Activated naive CD8-positive, alpha-beta T cell treated with anti-CD3 and anti-CD28 coated beads, Interleukin-2, amount 10 ng/mL, durations not matched to agents 7 days and 5 days (primary cell): ENCODE data around the gene ACTN1. TPM values are rescaled to one million over a fixed set of nuclear protein-coding genes. Genes with fewer than 3 reads are reported as not detected.

Experiments used
- ATAC-seq: fragments of 150-1000 bp; cut with Tn5 transposase; one replicate; pipeline ENCODE4 v1.10.0; 2021; ENCODE audit warnings: low read depth, moderate library complexity
- POLR2A ChIA-PET: fragments of 350-600 bp; sonication (Branson Sonifier 250); formaldehyde crosslinking; loops from one replicate; lab custom pipeline; 2021; ENCODE audit warnings: antibody characterized with exemption; lab: Charles Lee
- DNase-seq: peaks from one replicate; pipeline ENCODE4 v3.0.0; 2021
- H3K27ac Mint-ChIP-seq: one replicate; pipeline ENCODE4 v1.8.0; 2022; ENCODE audit warnings: mild to moderate bottlenecking, mixed read lengths
- H3K27me3 Mint-ChIP-seq: one replicate; pipeline ENCODE4 v1.8.0; 2022; ENCODE audit warnings: mild to moderate bottlenecking, moderate library complexity, mixed read lengths
- H3K36me3 Mint-ChIP-seq: one replicate; pipeline ENCODE4 v1.8.0; 2021; ENCODE audit warnings: mild to moderate bottlenecking, mixed read lengths
- H3K4me1 Mint-ChIP-seq: one replicate; pipeline ENCODE4 v1.8.0; 2021; ENCODE audit warnings: mixed read lengths
- H3K4me3 Mint-ChIP-seq: one replicate; pipeline ENCODE4 v1.8.0; 2022; ENCODE audit warnings: mild to moderate bottlenecking, moderate library complexity, mixed read lengths
- H3K9me3 Mint-ChIP-seq: one replicate; pipeline ENCODE4 v1.8.0; 2021; ENCODE audit warnings: mixed read lengths
- total RNA-seq, 2 experiments: library from RNA; stranded (reverse); gene quantifications; one replicate each; pipeline ENCODE4 v1.2.3, GENCODE V29; 2021

Gene ACTN1
- total RNA-seq, 2 experiments from 2014 or later: 63.8 to 71.5 TPM

DNA sequence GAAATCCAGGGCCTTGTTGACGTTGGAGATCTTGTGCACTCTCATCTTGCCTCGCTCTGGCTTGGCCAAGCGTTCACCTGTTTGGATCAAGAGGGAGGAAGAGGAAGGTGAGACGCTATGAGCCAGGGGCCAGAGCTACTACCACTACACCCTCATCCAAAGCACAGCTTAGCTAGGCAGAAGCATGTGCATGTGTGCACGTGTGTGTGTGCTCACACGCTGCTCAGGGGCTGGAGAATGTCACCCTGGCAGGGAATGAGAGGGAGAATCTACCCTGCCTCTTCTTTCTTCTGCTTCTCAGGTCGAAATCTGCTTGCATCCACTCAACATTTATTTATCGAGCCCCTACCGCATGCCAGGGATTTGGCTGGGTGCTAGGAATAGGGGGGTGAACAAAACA is 58.1 kb downstream of the ACTN1 start:
- Mint-ChIP-seq H3K27me3 (no peaks in the 10 kb centered on the region), H3K4me1 (peaks cover 28% of the 10 kb centered on the region), H3K27ac (no peak overlapping the region), H3K36me3 (peaks cover 54% of the 10 kb centered on the region), H3K4me3 (no peak overlapping the region), H3K9me3 (peaks cover 4% of the 10 kb centered on the region)
- DNase-seq (no peak), ATAC-seq (no peak)
- POLR2A ChIA-PET: no interaction called here

DNA sequence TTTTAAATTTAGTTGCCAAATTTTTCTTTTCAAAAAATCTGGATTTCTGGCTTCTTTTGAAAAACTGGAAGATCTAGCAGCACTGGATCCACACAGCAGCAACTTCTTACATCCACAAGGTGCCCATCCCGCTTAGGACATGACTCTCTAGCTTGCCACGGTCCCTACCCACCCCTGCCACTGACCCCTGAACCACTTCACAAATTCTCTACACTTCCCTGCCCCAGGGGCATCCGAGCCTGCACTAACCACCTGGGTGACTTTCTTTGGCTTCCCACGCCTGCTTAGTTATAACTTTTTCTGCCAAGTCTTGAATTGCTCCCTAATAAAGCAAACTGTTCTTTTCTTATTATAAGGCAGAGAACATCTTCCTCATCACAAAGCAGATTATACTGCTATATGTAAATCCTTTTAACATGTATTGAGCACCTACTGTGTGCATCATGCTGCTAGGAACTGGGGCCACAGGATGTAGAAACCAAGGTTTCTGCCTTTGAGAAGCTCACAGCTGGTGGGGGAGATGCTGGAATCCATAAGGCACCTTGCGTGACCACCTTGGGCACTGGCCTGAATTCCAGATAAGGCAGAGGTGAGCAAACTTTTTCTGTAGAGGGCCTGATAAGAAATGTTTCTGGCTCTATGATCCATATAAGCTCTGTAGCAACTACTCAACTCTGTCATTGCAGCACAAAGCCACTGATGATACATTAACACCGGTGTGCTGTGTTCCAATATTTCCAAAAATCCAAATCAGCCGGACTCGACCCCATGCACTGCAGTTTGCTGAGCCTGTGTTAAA is 59.8 kb downstream of the ACTN1 start:
- ATAC-seq: no peak
- H3K4me1 Mint-ChIP-seq: peaks cover 20% of the 10 kb centered on the region
- peak overlapping the region; percentile 58 for H3K27ac Mint-ChIP-seq
- no peaks in the 10 kb centered on the region for H3K9me3 Mint-ChIP-seq
- POLR2A ChIA-PET: interaction anchor here (0.7 kb wide), 1 partner anchor 61 kb away, joined by 3 read pairs; no protein-coding TSS in a partner anchor
- H3K4me3 Mint-ChIP-seq: no peak overlapping the region
- H3K27me3 Mint-ChIP-seq: no peaks in the 10 kb centered on the region
- H3K36me3 Mint-ChIP-seq: peaks cover 45% of the 10 kb centered on the region
- DNase-seq: no peak

DNA sequence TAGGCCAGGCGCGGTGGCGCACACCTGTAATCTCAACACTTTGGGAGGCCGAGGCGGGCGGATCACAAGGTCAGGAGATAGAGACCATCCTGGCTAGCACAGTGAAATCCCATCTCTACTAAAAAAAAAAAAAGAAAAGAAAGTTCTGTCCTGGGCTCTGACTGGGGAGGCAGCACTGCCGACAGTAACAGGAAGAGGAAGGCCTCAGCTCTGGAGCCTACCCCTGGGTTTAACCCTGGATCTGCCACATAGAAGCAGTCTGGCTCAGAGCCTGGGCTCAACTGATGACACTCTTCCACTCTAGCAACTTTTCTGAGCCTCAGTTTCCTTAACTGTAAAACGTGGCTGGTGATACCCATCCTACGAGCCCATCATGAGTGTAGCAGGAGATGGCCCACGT is 60.5 kb downstream of the ACTN1 start:
- no peaks in the 10 kb centered on the region for H3K27me3 Mint-ChIP-seq
- peaks cover 14% of the 10 kb centered on the region for H3K4me1 Mint-ChIP-seq
- H3K36me3 Mint-ChIP-seq: peaks cover 41% of the 10 kb centered on the region
- DNase-seq (no peak), ATAC-seq (no peak)
- POLR2A ChIA-PET: interaction anchor here (0.7 kb wide), 1 partner anchor 62 kb away, joined by 3 read pairs; no protein-coding TSS in a partner anchor
- H3K9me3 Mint-ChIP-seq: no peaks in the 10 kb centered on the region
- H3K27ac Mint-ChIP-seq: peak overlapping the region; percentile 58
- no peak overlapping the region for H3K4me3 Mint-ChIP-seq

DNA sequence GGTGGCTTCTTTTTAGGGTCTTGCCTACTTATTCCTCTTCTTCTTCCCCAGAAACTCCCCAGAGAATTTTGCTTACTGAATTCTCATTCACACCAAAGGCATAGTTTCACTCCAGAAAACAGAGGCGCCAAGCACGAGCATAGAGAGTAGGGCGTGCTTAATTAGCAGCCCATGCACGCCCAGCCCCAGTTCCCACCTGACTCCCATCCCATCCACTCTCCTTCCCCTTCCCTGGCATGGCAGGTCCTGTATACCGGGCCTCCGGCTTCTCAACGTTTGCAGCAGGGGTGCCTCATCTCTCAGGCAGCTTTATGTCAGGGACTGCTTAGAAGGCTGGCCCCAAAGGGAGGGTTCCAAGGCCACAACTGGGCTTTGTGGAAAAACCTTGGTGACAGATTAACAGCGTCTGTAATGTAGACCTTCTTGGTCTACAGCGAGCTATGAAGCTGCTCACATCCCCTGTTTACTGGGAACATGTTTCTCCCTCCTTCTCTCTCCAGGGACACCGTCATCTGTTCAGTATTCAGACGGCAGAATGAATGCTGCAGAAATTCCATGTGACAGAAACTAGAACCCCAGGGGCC is 62.7 kb downstream of the ACTN1 start:
- Mint-ChIP-seq H3K4me3 (no peak overlapping the region), H3K9me3 (no peaks in the 10 kb centered on the region), H3K4me1 (peaks cover 13% of the 10 kb centered on the region), H3K36me3 (peaks cover 38% of the 10 kb centered on the region), H3K27me3 (no peaks in the 10 kb centered on the region), H3K27ac (no peak overlapping the region)
- DNase-seq: no peak
- no peak for ATAC-seq
- POLR2A ChIA-PET: no interaction called here

DNA sequence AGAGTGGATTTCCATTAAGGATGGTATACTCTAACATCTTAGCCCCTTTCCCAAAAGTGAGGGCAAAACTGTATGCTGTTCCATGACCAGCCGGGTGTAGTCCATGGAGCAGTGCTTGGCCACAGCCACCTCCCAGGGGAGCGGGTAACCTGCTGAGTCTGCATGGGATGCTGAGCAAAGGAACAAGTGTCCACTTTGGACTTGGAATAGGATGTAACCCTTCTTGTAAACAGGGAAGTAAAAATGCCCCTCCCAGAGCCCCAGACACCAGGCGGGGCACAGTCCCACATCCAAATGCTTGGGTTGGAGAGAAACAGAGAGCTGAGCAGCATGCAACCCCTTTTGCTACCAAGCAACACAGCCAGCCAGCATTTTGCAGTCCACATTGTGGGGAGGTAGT is 65.6 kb downstream of the ACTN1 start:
- H3K4me1 Mint-ChIP-seq: peaks cover 18% of the 10 kb centered on the region
- H3K36me3 Mint-ChIP-seq: peaks cover 25% of the 10 kb centered on the region
- POLR2A ChIA-PET: no interaction called here
- H3K4me3 Mint-ChIP-seq: no peak overlapping the region
- no peaks in the 10 kb centered on the region for H3K9me3 Mint-ChIP-seq
- DNase-seq (no peak), ATAC-seq (no peak)
- no peak overlapping the region for H3K27ac Mint-ChIP-seq
- no peaks in the 10 kb centered on the region for H3K27me3 Mint-ChIP-seq

DNA sequence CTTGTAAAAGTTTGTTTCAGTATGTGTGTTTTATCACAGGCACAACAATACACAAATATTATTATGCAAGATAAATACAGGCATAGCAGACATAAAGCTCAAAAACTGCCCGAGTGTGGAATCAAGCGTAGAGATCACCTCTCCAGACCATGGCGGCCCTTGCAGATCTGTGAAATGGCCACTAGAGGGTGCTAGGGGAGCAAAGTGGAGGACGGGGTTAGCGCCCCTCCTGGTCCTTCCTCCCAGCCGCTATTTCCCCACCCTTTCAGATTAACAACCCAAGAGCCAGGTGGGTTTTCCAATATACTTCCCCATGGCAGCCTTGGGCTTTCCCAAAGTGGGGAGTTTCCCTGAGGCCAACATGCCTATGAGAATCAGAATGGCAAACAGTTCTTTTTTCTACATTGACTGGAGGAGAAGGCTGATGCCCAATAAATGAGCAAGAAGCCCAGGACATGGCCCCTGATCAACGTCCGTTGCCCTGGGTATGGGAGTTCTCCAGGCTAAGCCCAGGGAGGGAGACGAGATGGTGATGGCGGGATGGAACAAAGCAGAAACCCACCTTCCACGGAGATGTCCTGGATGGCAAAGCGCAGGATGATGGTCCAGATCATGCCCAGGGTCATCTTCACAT is 67.4 kb downstream of the ACTN1 start:
- H3K9me3 Mint-ChIP-seq: no peaks in the 10 kb centered on the region
- peaks cover 18% of the 10 kb centered on the region for H3K4me1 Mint-ChIP-seq
- peak; percentile 68 for DNase-seq
- H3K4me3 Mint-ChIP-seq: no peak overlapping the region
- peak; percentile 91 for ATAC-seq
- POLR2A ChIA-PET: interaction anchor here (0.6 kb wide), 1 partner anchor 145 kb away, joined by 3 read pairs; no protein-coding TSS in a partner anchor
- no peak overlapping the region for H3K27ac Mint-ChIP-seq
- H3K27me3 Mint-ChIP-seq: no peaks in the 10 kb centered on the region
- peaks cover 16% of the 10 kb centered on the region for H3K36me3 Mint-ChIP-seq

DNA sequence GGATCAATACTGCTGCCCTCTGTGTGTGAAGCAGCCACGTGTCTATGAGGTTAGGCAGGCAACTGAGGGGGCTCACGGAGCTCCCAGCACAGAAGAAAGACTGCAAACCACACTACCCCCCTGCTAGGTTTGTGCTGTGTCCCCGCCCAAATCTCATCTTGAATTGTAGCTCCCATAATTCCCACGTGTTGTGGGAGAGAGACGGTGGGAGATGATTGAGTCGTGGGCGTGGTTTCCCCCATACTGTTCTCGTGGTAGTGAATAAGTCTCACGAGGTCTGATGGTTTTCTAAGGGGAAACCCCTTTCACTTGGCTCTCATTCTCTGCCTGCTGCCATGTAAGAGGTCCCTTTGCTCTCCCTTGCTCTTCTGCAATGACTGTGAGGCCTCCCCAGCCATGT is 68.6 kb downstream of the ACTN1 start:
- POLR2A ChIA-PET: interaction anchor here (1.0 kb wide), 1 partner anchor 14 kb away, joined by 3 read pairs; no protein-coding TSS in a partner anchor
- H3K27me3 Mint-ChIP-seq: no peaks in the 10 kb centered on the region
- peaks cover 8% of the 10 kb centered on the region for H3K36me3 Mint-ChIP-seq
- no peak overlapping the region for H3K27ac Mint-ChIP-seq
- peak; percentile 44 for ATAC-seq
- DNase-seq: no peak
- H3K4me1 Mint-ChIP-seq: peaks cover 18% of the 10 kb centered on the region
- H3K9me3 Mint-ChIP-seq: no peaks in the 10 kb centered on the region
- H3K4me3 Mint-ChIP-seq: peak overlapping the region; percentile 50

DNA sequence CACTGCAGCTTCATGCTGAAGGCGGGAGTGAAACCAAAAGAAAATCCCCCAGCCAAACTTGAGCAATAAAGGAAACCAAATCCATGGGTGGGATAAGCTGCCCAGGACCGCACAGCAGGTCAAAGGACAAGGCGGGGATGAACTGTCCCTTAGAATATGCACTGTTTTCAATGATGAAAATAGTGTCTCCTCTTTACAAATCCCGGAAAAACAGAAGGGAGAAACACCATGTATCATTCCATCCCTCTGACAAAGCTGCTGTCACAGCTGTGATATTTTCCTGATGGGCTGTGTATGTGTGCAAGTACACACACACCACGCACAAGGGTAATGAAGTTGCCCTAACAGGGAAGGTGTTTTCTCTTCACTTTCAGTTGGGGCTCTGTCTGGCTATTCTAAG is 70.3 kb downstream of the ACTN1 start:
- POLR2A ChIA-PET: no interaction called here
- Mint-ChIP-seq H3K36me3 (peaks cover 4% of the 10 kb centered on the region), H3K27ac (no peak overlapping the region), H3K4me1 (peaks cover 18% of the 10 kb centered on the region), H3K27me3 (no peaks in the 10 kb centered on the region), H3K4me3 (no peak overlapping the region), H3K9me3 (no peaks in the 10 kb centered on the region)
- no peak for ATAC-seq
- DNase-seq: no peak

DNA sequence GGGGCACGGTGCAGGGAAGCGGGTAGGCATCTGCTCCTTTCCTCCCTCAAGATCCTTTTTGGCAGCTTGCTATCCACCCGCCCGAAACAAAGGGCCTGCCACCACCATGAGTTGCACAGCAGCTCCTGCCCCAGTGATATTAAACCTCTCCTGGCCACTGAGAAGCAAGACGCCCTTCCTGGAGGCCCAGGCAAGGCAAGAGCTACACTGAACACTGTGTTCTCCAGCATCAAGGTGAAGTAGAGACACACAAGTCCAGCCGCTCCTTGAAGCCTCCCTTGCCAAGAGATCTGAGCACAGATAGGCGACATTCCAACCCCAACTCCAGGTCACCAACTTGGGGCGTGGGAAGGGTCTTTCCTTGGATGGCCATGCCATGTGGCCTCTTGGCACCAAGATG is 70.9 kb downstream of the ACTN1 start:
- Mint-ChIP-seq H3K4me1 (peaks cover 18% of the 10 kb centered on the region), H3K27me3 (no peaks in the 10 kb centered on the region), H3K4me3 (no peak overlapping the region), H3K36me3 (peaks cover 4% of the 10 kb centered on the region), H3K9me3 (no peaks in the 10 kb centered on the region), H3K27ac (no peak overlapping the region)
- DNase-seq (no peak), ATAC-seq (no peak)
- POLR2A ChIA-PET: no interaction called here

DNA sequence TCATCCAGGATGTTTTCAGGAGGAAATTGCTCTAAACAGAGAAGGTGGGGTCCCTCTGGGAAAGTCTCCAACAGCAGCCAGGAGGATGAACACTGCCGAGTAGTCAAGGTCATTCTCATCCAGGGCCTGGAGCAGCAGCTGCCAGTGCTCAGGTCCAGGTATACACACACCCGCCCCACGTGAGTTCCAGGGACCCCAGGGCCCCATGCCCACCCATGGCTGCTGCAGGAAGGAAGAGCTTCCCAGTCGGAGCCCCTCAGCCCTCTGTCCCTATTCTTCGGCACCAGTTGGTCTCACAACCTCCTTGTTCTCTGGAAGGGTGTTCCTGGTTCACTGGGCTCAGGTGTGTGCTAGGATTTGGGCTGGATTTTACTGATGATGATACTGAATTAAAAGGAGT is 72.7 kb downstream of the ACTN1 start:
- ATAC-seq (no peak), DNase-seq (no peak)
- H3K27ac Mint-ChIP-seq: no peak overlapping the region
- H3K27me3 Mint-ChIP-seq: no peaks in the 10 kb centered on the region
- no peaks in the 10 kb centered on the region for H3K9me3 Mint-ChIP-seq
- H3K36me3 Mint-ChIP-seq: peaks cover 5% of the 10 kb centered on the region
- no peak overlapping the region for H3K4me3 Mint-ChIP-seq
- H3K4me1 Mint-ChIP-seq: peaks cover 13% of the 10 kb centered on the region
- POLR2A ChIA-PET: no interaction called here

DNA sequence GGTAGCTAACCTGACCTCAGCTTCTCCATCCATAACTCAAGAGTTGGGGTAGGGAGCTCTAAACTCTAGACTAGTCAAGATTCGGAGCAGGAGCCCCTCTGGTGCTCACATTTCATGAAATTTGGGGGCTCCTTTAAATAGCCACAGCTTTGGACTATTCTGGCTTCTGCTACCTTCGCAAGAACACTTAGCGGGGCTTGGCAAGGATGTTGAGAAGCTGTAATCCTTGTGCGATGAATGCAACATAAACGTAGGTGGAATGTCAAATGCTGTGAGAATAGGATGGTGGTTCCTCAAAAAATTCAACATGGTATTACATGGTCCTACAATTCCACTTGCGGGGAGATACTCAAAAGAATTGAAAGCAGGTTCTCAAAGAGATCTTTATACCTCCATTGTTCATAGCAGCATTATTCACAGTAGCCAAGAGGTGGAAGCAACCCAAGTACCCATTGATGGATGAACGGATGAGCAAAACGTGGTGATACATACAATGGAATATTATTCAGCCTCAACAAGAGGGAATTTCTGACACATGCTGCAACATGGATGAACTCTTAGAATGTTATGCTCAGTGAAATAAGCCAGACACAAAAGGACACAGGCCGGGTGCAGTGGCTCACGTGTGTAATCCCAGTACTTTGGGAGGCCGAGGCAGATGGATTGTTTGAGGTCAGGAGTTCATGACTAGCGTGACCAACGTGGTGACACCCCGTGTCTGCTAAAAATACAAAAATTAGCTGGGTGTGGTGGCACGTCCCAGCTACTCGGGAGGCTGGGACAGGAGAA is 73.8 kb downstream of the ACTN1 start:
- Mint-ChIP-seq H3K4me3 (no peak overlapping the region), H3K9me3 (no peaks in the 10 kb centered on the region), H3K27me3 (no peaks in the 10 kb centered on the region), H3K27ac (no peak overlapping the region), H3K36me3 (peaks cover 10% of the 10 kb centered on the region), H3K4me1 (peaks cover 6% of the 10 kb centered on the region)
- ATAC-seq (no peak), DNase-seq (no peak)
- POLR2A ChIA-PET: interaction anchor here (0.7 kb wide), 1 partner anchor 142 kb away, joined by 4 read pairs; no protein-coding TSS in a partner anchor

DNA sequence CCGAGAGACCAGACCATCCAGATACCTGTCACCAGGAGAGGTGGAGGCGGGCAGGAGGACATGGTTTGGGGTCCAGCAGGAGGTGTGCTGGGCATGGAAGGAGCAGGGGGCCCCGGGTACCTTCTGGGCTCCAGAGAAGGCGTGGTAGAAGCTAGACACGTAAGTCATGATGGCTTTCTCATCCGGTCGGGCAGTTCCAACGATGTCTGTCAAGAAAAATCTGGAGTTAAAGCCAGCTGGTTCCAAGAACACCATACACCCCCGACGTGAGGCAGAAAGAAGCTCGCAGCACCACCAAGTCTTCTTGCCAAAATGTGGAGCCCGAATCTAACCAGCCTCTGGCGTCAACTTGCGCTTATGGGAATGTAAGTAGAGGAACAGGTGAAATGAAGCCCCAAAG is 76.7 kb downstream of the ACTN1 start:
- peaks cover 23% of the 10 kb centered on the region for H3K4me1 Mint-ChIP-seq
- ATAC-seq: no peak
- no peaks in the 10 kb centered on the region for H3K9me3 Mint-ChIP-seq
- DNase-seq: no peak
- POLR2A ChIA-PET: no interaction called here
- H3K27ac Mint-ChIP-seq: no peak overlapping the region
- H3K4me3 Mint-ChIP-seq: no peak overlapping the region
- no peaks in the 10 kb centered on the region for H3K27me3 Mint-ChIP-seq
- peaks cover 25% of the 10 kb centered on the region for H3K36me3 Mint-ChIP-seq

DNA sequence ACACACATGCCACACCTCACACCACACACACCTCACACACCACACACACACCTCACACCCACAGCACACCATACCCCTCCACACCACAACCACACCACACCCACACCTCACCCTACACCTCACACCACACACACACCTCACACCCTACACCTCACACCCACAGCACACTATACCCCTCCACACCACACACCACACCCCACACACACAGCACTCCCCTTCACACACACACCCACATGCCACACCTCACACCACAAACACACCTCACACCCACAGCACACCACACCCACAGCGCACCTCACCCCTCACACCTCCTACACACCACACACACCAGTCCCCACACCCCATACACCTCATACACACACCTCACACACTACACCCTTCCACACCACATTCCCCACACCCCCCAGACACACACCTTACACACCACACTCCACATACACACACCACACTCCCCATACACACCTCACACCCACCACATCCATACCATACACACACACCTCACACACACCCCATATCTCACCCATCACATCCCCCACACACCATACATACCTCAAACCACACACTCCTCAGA is 80.0 kb downstream of the ACTN1 start:
- ATAC-seq (no peak), DNase-seq (no peak)
- H3K4me1 Mint-ChIP-seq: peaks cover 24% of the 10 kb centered on the region
- no peak overlapping the region for H3K4me3 Mint-ChIP-seq
- H3K27me3 Mint-ChIP-seq: no peaks in the 10 kb centered on the region
- peak overlapping the region; percentile 66 for H3K27ac Mint-ChIP-seq
- POLR2A ChIA-PET: no interaction called here
- H3K36me3 Mint-ChIP-seq: peaks cover 25% of the 10 kb centered on the region
- H3K9me3 Mint-ChIP-seq: no peaks in the 10 kb centered on the region
